ENCODE measurements around the gene ANO2.

DNA sequence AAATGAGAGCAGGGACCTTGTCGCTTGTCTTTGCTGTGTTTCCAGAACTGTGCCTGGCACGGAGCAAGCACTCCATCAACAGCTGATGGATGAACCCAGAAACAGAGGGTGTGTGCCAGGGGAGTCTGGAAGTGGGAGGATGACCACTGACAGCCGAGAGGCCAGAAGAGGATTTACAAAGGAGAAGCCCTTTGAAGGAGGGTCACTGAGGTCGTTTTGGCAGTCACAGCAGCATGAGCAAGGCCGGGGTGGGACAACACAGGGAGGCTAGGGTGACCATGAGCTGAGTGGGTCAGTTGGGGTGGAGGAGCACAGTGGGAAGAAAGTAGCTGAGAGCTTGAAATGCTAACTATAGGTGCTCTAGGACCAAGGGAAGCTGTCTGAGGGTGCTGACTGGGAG is 313.6 kb downstream of the ANO2 start:
- TF ChIP-seq YY1 (IDR thresholded peaks at IDR 0.05; ENCODE audit: insufficient read depth, insufficient read length) (no peak), ZNF274 (IDR thresholded peaks at IDR 0.05; ENCODE audit: low read depth, low read length) (no peak), SUZ12 (IDR thresholded peaks at IDR 0.05; ENCODE audit: extremely low read depth, insufficient read depth, insufficient read length) (no peak)
